ENCODE results near the gene SEH1L. TPM values are rescaled to one million over a fixed set of nuclear protein-coding genes. Genes with fewer than 3 reads are reported as not detected.
"Not testable (repeated sequence)": the region's sequence is repeated elsewhere in the genome, so short reads cannot be mapped to it uniquely, and the experiment has no call there.

The SEH1L gene
- total and polyA plus RNA-seq, 10 of the 15 experiments (the other 5 are each of a cell fraction or from before 2014, with no cell fraction given): 27.5 to 109 (median 52.8) TPM

DNA sequence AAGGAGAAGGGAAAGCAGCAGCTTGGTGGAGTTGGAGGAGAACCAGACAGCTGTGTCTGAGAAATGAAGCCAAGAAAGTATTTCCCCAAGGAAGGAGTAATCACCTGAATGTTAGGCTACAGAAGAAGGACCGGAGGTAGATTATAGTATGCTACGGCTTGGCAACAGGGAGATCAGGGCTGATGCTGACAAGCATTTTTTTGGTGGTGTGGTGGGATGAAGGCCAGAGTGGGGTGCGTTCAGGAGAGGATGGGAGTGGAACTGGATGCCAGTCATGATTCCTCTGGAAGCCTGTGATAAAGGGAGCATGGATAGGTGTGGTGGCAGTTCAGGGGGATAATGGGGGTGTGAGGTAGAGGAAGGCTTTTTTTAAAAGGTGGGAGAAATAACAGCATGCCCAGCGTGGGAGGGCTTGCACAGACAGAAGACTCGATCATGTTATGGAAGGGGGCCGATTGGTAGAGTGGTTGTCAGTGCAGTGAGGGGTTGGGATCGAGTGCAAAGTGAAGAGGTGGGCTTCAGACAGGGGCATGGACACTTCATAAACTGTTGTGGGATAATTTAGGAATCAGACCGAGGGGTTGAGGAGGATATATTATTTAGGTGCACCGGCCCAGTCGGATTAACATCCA is 49.0 kb downstream of the SEH1L start (continued):
- TF ChIP-seq POLR2AphosphoS2 (IDR thresholded peaks at IDR 0.05; ENCODE audit: low read depth, low read length): no peak
- no peak for TF ChIP-seq ETV6 (conservative IDR thresholded peaks at IDR 0.05 in 1 of 2, IDR thresholded peaks at IDR 0.05 in 1 of 2; ENCODE audit: borderline replicate concordance in 1 of 2, low read depth in 1 of 2)
- no peak for TF ChIP-seq ZNF622 (IDR thresholded peaks at IDR 0.05)

DNA sequence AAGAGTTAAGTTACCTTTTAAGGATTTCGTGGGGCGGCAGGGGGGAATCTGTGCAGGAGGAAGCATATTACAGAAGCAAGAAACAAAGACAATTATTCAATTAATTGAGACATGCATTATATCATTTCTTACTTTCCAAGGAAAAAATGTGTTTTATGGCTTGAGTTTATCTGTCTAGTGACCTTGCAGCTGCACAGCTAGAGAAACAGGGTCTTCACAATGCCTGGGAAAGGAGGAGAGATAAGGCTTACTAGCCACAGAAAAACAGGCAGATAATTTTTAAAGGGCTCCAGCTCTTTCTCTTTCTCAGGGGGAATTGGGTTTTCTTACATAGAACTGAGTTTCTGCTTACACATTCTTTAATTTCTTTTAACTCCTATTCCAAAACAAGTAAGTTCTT is 49.5 kb downstream of the SEH1L start:
- H4K20me1 ChIP-seq (ENCODE audit: control insufficient read depth, insufficient read depth); H3K27me3 ChIP-seq (replicated peaks in 1 of 2; ENCODE audit: control insufficient read depth in 2 of 2, insufficient read depth in 2 of 2, low read length in 1 of 2); in situ Hi-C loops (cut with MboI); H3K9ac ChIP-seq (ENCODE audit: control insufficient read depth, insufficient read depth, low read length); H2AFZ ChIP-seq (ENCODE audit: control insufficient read depth, low read depth, low read length); BruUV-seq (replicated peaks); H3K27ac ChIP-seq (ENCODE audit: control insufficient read depth, insufficient read depth); H3K4me2 ChIP-seq (ENCODE audit: control insufficient read depth, insufficient read depth); H3K9me3 ChIP-seq (replicated peaks; ENCODE audit: control insufficient read depth, insufficient read depth, low read length); DNase-seq (ENCODE audit: low read depth, low spot score); FAIRE-seq; H3K36me3 ChIP-seq (ENCODE audit: control insufficient read depth in 2 of 2, insufficient read depth in 2 of 2, low read length in 1 of 2); ATAC-seq: not testable (repeated sequence)
- H3K4me3 ChIP-seq: peak overlapping the region; percentile 19; the same call in 1 of the 2 replicates
- SMC1A ChIA-PET (ENCODE audit: uncharacterized antibody, unreplicated experiment): interaction anchor here (1.6 to 2.5 kb wide), 3 partner anchors 9 to 27 kb away, joined by 7 to 14 read pairs (median 7); no protein-coding TSS in a partner anchor
- WGBS (ENCODE audit: insufficient coverage, insufficient replicate concordance, low lambda C conversion rate, missing lambda C conversion rate): 91% methylated on average over 2 of the region's 2 CpGs
- CTCF ChIA-PET: interaction anchor here (0.8 to 2.2 kb wide), 5 partner anchors 9 to 162 kb away, joined by 3 to 7 read pairs (median 5); no protein-coding TSS in a partner anchor
- H3K4me1 ChIP-seq (ENCODE audit: control insufficient read depth, insufficient read depth, low read length): peaks cover 33% of the 10 kb centered on the region
- intact Hi-C loops (cut with micrococcal nuclease; ENCODE audit: unreplicated experiment): loop anchor here (10.0 kb wide), 2 partner anchors 567 to 737 kb away; no protein-coding TSS in a partner anchor
- RAD21 ChIA-PET (ENCODE audit: unreplicated experiment): interaction anchor here (1.3 kb wide), 1 partner anchor 588 kb away, joined by 3 read pairs; no protein-coding TSS in a partner anchor
- POLR2A ChIA-PET: interaction anchor here (1.7 kb wide), 1 partner anchor 8 kb away, joined by 6 read pairs; no protein-coding TSS in a partner anchor
- peaks cover 89% of the 10 kb centered on the region for H3K79me2 ChIP-seq (ENCODE audit: control insufficient read depth, insufficient read depth, low read length)
